NCI-H1092 treated with DMSO at 0.1 percent for 48 hours (cell line): ENCODE measurements around the gene STK4.

Experiments
- DNase-seq: peaks from one replicate; lab custom pipeline; 2025; lab: John Stamatoyannopoulos, UW

Gene STK4

DNA sequence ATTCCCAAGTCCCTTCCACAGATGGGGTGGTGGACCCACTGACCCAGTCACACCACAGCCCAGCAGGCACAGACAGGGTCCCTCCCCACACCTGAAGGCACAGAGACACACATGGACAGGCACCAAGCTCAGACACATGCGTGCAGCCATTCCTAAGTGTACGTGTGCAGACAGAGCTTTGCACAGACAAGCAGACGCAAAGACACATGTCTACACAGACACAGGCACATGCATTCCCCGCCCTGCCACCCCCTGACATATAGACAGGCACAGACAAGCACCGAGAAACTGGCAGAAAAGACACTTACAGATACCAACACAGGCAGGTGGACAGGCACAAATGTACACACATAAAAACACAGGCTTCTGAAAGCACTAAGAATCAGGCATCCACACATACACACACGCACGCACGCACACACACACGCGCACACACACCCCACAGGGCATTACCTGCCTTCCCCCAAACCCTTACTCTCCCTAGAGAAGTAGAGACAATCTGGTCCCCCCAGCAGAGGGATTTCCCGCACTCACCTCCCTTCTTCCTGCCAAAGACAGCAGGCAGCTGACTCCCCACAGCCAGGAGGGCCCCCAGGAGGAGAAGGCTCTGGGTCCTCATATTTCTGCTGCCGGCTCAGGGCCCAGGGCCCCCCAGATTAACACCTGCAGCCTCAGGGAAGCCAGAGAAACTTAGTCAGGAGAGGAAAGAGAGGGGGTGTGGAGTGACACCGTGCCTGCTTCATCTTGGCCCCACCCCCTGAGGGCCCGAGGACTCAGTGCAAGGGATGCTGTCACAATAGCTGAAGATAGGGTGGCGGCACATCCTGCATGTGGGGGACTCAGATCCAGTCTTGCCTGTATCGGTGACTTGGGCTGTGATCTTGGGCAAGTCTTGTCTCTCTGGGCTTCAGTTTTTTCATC, 148.4 kb downstream of the STK4 start, which contains the start of gene WFDC5:
Gene WFDC5, minus strand, starts transcription at position 710 of the 921 bp plus-strand sequence. Its CDS starts 91 bp downstream, at position 619.
- DNase-seq: no peak

GRCh38 chr20:45115386-45115774, 149.1 kb downstream of the STK4 start:
- DNase-seq: no peak

- no peak for DNase-seq
Observed at GRCh38 chr20:45115829-45116228, 149.5 kb downstream of the STK4 start.

DNA sequence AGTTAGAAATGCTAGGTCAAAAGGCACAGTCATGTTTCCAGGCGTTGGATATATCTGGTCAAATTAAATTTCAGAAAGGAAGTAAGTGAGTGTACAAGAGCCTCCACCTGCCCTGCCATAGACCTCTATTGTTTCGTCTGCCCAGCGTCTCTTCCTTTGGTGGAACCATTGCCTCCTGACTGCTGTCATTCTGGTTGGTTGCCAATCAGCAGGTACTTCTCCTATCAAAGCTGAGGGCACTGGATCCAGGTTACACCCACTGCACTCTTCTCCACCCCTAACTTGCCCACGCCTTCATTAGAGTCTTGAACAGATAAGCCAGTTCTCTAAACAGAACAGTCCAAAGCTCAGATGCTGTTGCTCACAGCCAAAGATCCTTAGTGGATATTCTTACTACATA, 151.3 kb downstream of the STK4 start:
- DNase-seq: no peak

DNA sequence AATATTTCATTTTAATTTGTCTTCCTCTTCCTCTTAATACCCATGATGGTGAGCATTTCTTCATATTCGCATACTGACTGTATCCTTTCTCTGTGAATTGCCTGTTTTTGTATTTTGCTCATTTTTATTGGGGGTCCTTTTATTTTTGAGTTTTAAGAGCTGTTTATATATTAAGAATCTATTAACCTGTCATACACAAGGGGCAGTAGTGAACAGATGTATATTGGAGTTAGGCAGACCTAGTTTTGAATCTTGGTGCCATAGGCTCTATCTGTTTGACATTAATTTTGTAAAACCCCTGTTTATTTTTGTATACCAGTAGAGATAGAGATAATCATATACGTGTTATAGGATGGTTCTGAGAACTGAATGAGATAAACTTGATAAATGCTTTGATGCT, 151.7 kb downstream of the STK4 start:
- no peak for DNase-seq

GRCh38 chr20:45119556-45120266, 153.4 kb downstream of the STK4 start:
- no peak for DNase-seq

DNA sequence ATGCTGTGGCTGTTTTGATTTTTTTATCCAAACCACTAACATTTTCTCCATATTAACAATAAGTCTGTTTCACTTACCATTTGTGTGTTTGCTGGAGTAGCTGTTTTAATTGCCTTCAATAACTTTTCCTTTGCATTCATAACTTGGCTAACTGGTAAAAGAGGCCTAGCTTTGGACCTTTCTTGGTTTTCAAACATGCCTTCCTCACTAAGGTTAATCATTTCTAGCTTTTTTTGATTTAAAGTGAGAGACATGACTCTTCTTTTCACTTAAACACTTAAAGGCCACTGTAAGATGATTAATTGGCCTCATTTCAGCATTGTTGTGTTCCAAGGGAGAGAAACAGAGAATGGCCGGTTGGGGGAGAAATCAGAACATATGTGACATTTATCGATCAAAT, 155.1 kb downstream of the STK4 start:
- no peak for DNase-seq

- DNase-seq: no peak
Observed at GRCh38 chr20:45124365-45124764, 158.1 kb downstream of the STK4 start, which contains the start of gene WFDC12. Gene WFDC12, minus strand, starts transcription at chr20:45124465. Its CDS starts 18 bp downstream, at chr20:45124447.

GRCh38 chr20:45128099-45128498, 161.8 kb downstream of the STK4 start:
- DNase-seq: no peak
